ENCODE results near the gene DSG2.

Gene DSG2

GRCh38 chr18:31510319-31510718 is 12.3 kb downstream of the DSG2 start:
- Histone ChIP-seq H3K9me3 (ENCODE audit: insufficient read depth, low read length) (no peaks in the 10 kb centered on the region), H3K27me3 (ENCODE audit: low read length) (no peaks in the 10 kb centered on the region), H3K36me3 (ENCODE audit: low read length) (no peaks in the 10 kb centered on the region), H3K27ac (ENCODE audit: low read depth, low read length) (no peak overlapping the region), H3K4me3 (ENCODE audit: insufficient read depth, low read length, poor library complexity, severe bottlenecking) (no peak overlapping the region), H3K79me2 (ENCODE audit: insufficient read depth, low read length) (no peaks in the 10 kb centered on the region), H3K9ac (ENCODE audit: low read length) (no peak overlapping the region), H3K4me2 (ENCODE audit: low read depth, low read length, poor library complexity, severe bottlenecking) (no peak overlapping the region), H4K20me1 (ENCODE audit: low read depth, low read length) (no peaks in the 10 kb centered on the region), H3K9me2 (replicated peaks; ENCODE audit: insufficient read depth, low read length) (no peaks in the 10 kb centered on the region), H3F3A (ENCODE audit: insufficient read depth) (no peaks in the 10 kb centered on the region), H2AFZ (ENCODE audit: low read depth, low read length, severe bottlenecking) (no peak overlapping the region)
- no peak for TF ChIP-seq EZH2phosphoT487 (conservative IDR thresholded peaks at IDR 0.05; ENCODE audit: low read length)
- TF ChIP-seq, protein P1, sequence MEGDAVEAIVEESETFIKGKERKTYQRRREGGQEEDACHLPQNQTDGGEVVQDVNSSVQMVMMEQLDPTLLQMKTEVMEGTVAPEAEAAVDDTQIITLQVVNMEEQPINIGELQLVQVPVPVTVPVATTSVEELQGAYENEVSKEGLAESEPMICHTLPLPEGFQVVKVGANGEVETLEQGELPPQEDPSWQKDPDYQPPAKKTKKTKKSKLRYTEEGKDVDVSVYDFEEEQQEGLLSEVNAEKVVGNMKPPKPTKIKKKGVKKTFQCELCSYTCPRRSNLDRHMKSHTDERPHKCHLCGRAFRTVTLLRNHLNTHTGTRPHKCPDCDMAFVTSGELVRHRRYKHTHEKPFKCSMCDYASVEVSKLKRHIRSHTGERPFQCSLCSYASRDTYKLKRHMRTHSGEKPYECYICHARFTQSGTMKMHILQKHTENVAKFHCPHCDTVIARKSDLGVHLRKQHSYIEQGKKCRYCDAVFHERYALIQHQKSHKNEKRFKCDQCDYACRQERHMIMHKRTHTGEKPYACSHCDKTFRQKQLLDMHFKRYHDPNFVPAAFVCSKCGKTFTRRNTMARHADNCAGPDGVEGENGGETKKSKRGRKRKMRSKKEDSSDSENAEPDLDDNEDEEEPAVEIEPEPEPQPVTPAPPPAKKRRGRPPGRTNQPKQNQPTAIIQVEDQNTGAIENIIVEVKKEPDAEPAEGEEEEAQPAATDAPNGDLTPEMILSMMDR (IDR thresholded peaks at IDR 0.05; ENCODE audit: insufficient read depth, low read length, poor library complexity, severe bottlenecking): no peak

DNA sequence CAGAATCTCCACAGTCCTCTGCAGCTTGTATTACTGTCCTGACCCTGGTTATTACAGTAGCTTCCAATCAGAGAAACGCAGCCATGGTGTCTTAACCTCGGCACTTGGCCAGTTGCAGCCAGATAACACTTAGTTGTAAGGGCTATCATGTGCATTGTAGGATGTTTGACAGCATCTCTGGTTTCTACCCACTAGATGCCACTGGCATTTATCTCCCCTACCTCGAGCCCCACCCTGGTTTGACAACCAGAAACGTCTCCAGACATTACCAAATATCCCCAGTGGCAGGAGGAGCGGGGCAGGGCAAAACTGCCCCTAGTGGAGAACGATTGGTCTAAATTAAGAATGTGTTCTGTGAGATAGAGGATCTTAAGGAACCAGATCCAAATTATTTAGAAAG is 13.1 kb downstream of the DSG2 start:
- no peaks in the 10 kb centered on the region for H3K36me3 ChIP-seq (ENCODE audit: low read length)
- H3K9ac ChIP-seq (ENCODE audit: low read length): no peak overlapping the region
- no peaks in the 10 kb centered on the region for H3K9me2 ChIP-seq (replicated peaks; ENCODE audit: insufficient read depth, low read length)
- H3K4me3 ChIP-seq (ENCODE audit: insufficient read depth, low read length, poor library complexity, severe bottlenecking): no peak overlapping the region
- H3K9me3 ChIP-seq (ENCODE audit: insufficient read depth, low read length): no peaks in the 10 kb centered on the region
- H3K27ac ChIP-seq (ENCODE audit: low read depth, low read length): no peak overlapping the region
- H3K27me3 ChIP-seq (ENCODE audit: low read length): no peaks in the 10 kb centered on the region
- no peak for TF ChIP-seq EZH2phosphoT487 (conservative IDR thresholded peaks at IDR 0.05; ENCODE audit: low read length)
- TF ChIP-seq, protein P1 (IDR thresholded peaks at IDR 0.05; ENCODE audit: insufficient read depth, low read length, poor library complexity, severe bottlenecking): no peak
- no peak overlapping the region for H2AFZ ChIP-seq (ENCODE audit: low read depth, low read length, severe bottlenecking)
- H4K20me1 ChIP-seq (ENCODE audit: low read depth, low read length): no peaks in the 10 kb centered on the region
- H3K4me2 ChIP-seq (ENCODE audit: low read depth, low read length, poor library complexity, severe bottlenecking): no peak overlapping the region
- no peaks in the 10 kb centered on the region for H3F3A ChIP-seq (ENCODE audit: insufficient read depth)
- no peaks in the 10 kb centered on the region for H3K79me2 ChIP-seq (ENCODE audit: insufficient read depth, low read length)

- no peaks in the 10 kb centered on the region for H3F3A ChIP-seq (ENCODE audit: insufficient read depth)
- no peak overlapping the region for H2AFZ ChIP-seq (ENCODE audit: low read depth, low read length, severe bottlenecking)
- H3K4me3 ChIP-seq (ENCODE audit: insufficient read depth, low read length, poor library complexity, severe bottlenecking): no peak overlapping the region
- TF ChIP-seq, protein P1 (IDR thresholded peaks at IDR 0.05; ENCODE audit: insufficient read depth, low read length, poor library complexity, severe bottlenecking): no peak
- no peak for TF ChIP-seq EZH2phosphoT487 (conservative IDR thresholded peaks at IDR 0.05; ENCODE audit: low read length)
- H3K9me3 ChIP-seq (ENCODE audit: insufficient read depth, low read length): no peaks in the 10 kb centered on the region
- no peaks in the 10 kb centered on the region for H3K36me3 ChIP-seq (ENCODE audit: low read length)
- H4K20me1 ChIP-seq (ENCODE audit: low read depth, low read length): no peaks in the 10 kb centered on the region
- no peak overlapping the region for H3K27ac ChIP-seq (ENCODE audit: low read depth, low read length)
- H3K27me3 ChIP-seq (ENCODE audit: low read length): no peaks in the 10 kb centered on the region
- H3K9ac ChIP-seq (ENCODE audit: low read length): no peak overlapping the region
- H3K9me2 ChIP-seq (replicated peaks; ENCODE audit: insufficient read depth, low read length): no peaks in the 10 kb centered on the region
- H3K79me2 ChIP-seq (ENCODE audit: insufficient read depth, low read length): no peaks in the 10 kb centered on the region
- no peak overlapping the region for H3K4me2 ChIP-seq (ENCODE audit: low read depth, low read length, poor library complexity, severe bottlenecking)
Measured at GRCh38 chr18:31512203-31512764, 14.3 kb downstream of the DSG2 start.
